Endometrial microvascular endothelial cells (primary cell): ENCODE data around the gene MYOM1. TPM values are rescaled to one million over a fixed set of nuclear protein-coding genes. Genes with fewer than 3 reads are reported as not detected.

Experiments
- in situ Hi-C: cut with HindIII; loops from 2 replicates; pipeline ENCODE4 v1.10.0; 2017; ENCODE audit warnings: low sequenced_read_pairs, low pct_unique_long_range_greater_than_20kb; ENCODE audit errors: inconsistent ontology term
- total RNA-seq: library from RNA; depleted of rRNA; stranded (reverse); fragments of >200 nt; gene quantifications from one replicate; pipeline ENCODE4 v1.2.3, GENCODE V29; 2015; ENCODE audit errors: inconsistent ontology term

Gene MYOM1
- total RNA-seq, 1 donor from 2014 or later: not detected

DNA sequence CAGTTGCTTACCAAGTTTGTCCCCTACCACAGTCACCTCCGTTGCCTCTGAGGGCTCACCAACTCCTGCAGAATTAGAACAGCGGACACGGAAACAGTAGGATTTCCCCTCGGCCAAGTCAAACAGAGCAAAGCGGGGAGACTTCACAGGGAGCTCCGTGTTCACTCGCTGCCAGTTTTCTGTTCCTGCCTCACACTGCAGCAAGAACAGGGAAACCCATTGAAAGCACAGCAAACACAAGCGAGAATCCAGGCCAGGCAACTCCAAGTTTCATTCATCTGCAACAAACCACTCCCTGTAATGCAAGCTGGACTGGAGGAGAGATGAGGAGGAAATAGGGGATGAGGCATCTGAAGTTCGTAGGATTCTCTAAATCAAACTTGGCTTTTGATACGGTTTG lies 84.2 kb downstream of the MYOM1 start:
- in situ Hi-C loops: no loop called here

DNA sequence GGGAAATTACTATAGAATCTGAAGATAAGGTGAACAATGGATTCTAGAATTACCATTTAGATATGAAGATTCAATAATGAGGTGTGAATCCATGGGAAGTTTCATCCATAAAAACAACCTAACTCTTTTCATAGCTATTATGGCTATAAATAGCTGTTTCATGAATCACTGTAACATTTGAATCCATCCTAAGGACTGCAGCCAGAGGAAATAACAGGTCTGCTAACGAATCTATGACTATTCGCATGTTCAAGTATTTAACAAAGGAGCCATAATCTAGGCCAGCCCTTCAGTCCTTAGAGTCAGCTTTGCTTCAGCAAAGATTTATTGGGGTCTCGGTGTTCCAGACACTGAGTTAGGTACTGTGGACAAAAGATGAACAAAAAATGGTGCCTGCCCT lies 87.1 kb downstream of the MYOM1 start:
- in situ Hi-C loops: no loop called here

DNA sequence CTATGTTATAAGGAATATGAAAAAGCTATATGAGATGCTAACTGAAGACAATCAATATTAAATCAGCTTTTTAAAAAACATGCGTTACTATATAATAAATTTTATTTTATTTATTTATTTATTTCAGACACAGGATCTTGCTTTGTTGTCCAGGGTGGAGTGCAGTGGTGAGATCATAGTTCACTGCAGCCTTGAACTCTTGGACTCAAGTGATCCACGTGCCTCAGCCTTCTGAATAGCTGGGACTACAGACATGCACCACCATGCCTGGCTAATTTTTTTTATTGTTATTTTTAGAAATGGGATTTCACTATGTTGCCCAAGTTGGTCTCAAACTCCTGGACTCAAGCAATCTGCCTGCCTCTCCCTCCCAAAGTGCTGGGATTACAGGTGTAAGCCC lies 89.4 kb downstream of the MYOM1 start:
- in situ Hi-C loops: no loop called here

DNA sequence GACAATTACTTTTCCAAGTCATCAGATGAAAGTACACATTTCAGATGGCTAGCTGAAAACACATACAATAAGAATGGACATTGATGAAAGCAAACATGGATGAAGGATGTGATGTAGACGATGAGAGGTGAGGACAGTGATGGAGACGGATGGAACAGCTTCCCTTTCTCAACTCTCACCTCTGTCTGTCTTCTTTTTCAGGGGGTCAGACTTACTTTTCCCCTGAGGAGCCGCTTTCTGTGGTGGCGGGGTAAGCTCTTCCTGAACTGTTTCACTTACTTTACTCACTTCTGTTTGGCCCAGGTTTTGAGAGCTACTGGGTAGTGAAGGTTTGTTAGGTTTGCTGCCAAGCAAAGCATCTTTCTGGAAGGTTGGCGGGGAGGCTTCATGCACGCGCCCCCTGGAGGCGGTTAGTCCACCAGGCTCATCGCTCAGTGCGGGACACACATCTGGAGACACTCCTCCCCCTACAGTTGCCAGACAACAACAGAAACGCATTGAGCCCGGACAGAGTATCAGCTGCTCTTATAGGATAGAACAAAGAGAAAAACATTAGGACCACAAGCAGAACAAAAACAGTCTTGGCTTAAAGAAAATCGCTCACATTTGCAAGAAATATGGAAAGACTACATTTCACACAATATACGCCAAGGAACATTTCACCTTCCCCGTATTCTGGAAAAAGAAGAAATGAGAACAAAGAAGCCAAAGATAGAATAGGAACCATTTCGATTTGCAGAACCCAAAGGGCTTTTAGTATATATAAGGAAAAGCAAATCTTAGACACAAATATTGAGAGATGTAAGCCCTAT lies 90.5 kb downstream of the MYOM1 start:
- in situ Hi-C loops: no loop called here

DNA sequence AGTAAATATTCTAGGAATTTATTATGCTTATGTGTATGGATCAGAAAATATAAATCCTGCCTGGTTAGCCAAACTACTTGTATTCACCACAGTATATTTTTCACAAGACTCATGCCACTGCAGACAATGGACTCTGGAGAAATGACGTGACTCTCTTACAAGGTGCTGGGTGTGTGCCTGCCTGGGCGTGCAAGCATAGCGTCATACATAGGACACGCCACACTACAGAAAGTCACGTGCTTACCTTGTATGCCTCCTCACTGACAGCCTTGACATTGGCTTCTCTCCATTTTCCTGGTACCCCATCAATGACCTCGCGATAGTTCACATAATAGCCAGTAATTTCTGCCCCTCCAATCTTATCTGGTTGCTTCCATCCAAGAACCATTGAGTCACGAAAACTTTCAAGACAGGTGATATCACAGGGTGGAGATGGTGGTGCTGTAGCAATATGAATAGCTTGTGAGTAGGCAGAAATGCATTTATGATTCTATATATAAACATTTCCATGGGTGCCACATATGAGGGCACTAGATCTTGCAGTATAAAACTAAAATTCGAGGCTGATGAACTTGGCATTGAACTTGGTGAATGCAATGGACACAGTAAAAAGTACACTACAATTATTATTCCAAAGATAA lies 93.2 kb downstream of the MYOM1 start:
- in situ Hi-C loops: no loop called here

DNA sequence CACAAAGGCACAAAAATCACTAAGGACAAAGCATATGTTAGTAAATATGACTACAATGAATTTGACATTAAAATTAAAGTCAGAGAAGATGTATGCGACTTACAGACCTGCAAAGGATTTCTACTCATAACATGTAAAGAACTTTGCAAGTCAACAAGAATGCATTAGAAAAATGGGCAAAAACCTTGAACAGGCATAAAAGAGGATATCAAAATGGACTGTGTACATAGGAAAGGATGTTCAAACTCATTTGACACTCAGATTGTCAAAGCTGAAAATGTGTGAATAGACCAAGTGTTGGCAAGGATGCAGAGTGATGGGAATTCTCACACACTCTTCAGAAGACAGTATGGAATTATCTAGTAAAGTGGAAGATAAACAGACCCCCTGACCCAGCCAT lies 94.9 kb downstream of the MYOM1 start:
- in situ Hi-C loops: no loop called here

DNA sequence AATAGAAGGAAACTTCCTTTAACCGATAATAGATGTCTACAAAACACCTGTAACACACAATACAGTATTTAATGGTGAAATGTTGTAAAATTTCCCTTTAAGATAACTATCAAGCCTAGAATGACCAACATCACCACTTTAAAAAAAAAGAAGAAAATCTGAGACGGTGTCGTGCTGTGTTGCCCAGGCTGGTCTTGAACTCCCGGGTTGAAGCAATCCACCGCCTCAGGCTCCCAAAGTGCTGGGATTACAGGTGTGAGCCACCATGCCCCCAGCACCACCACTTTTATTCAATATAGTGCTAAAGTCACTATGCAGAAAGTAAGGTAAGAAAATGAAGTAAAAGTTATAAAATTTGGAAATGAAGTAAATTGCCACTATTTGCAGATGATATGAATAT lies 96.9 kb downstream of the MYOM1 start:
- in situ Hi-C loops: no loop called here

DNA sequence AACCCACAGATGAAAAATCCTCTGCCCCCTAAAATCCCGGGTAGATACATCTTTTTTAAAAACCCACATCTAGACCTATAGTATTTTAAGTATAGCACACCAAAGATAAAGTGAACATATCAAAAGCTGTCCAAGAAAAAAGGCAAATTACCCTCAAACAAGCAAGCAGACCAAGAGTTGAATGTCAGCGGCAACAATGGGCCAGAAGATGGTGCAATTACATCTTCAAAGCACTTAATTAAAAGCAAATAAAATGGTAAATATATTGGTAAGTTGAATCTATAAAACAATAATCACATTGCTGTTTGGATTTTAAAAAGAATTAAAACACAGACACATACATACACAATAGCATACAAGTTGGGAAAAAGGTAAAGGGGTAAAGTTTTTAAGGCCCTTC lies 98.5 kb downstream of the MYOM1 start:
- in situ Hi-C loops: no loop called here

DNA sequence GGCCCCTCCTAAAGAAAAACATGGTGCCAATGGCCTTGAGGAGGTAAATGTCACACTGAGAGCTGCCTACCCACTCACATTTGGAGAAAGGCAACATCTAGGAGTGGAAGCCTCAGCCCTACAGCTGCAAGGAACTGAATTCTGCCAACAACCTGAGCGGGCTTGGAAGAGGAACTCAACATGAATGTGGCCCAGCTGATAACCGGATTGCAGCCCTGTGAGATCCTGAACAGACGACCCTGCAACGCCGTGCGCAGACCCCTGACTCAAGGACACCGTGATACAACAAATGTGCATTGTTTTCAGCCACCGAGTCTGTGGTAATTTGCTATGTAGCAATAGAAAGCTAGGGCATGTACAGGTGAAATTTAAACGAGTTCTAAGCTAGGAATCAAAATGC lies 99.4 kb downstream of the MYOM1 start:
- in situ Hi-C loops: no loop called here

DNA sequence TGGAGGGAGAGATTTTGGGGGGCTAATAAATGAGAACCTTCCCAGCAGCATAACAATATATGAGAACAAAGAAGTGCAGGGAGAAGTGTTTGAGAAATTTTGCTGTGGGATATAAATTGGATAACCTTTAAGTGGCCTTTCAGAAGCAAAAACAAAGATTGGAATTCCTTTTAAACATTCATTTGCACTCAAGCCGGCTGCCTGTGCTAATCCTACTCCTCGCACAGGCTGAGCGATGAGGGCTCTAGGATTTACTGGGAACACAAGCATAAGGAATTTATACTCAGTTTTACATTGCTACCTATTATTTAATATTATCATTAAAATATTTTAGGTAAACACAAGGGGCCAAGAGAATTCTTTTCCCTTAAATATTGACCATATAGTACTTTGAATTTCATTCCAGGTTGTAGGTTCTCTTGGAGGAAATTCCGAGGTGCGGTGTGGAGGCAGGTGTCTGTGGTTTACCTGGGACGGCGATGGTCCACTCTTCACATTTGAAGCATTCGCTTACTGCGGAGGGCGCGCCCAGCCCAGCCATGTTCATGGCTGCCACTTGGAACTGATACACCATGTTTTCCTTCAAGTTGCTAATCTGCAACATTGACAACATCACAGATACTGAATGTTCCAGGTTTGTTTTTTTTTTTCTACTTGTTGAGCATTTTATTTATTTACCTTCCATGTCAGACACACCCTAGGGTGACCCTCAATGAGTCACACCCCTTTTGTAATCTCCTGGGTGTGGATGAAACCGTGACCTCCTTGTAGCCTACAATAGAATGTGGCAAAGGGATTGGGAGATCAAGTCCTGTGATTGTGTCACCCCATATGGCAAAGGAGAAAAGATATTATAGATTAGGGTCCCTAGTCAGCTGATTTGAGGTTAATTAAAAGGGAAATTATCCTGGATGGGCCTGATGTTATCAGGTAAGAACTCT lies 100.1 kb downstream of the MYOM1 start:
- in situ Hi-C loops: no loop called here

DNA sequence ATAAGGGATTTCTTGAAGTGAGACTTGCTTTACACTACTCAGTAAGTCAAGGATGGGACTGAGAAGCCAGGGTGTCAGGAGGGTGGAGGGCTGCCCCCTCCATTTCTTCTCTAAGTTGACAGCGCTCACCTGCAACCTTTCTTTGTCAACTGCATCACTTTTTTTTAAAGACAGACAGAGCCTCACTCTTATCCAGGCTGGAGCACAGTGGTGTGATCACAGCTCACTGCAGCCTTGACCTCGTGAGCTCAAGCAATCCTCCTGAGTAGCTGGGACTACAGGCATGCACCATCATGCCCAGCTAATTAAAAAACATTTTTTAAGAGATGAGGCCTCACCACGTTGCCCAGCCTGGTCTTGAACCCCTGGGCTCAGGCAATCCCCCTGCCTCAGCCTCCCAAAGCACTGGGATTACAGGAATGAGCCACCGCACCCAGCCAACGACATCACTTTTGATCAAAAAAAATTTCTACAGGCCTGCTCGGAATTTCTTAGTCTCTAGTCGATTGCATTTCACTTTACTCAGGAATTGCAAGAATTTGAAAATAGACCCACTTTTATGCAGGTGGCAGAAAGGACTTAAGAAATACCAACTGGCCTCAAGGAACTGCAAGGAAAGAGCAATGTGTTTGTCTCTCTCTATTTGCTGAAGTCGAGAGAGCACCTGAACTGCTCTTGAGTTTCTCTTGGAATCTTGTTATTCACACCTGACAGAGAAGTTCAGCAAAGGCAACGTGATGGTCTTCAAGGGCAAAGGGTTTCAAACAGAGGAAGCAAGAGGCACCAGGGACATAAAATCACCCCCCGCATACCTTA lies 101.4 kb downstream of the MYOM1 start:
- in situ Hi-C loops: no loop called here

DNA sequence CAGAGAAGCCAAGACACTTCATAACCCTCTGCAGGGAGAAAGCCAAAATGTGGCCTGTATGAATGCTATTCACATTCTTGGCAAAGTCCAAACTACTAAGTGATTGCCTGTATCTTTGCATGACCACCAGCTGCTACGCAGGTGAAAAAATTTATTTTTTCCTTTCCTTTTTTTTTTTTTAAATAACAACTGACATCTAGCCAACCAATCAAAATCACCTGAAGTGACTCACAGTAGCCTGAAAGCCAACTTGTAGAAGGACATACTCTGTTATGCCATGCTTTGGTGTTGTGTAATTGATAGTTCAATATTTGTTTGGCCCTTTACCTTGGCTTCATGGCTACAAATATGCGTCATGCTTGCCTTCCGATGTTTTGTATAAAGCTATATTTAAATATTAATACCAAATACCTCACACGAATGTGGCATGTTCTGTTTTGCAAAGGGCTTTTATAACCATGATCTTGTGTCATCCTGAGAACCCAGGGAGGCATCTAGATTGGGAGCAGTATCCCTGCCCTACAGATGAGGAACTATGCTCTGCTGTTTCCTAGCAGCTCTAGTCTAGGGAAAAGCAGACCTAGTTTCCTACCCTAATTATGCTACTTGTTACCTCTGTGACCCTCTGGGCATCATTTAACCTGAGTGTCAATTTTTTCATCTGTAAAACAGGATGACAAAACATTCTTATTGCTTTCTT lies 102.1 kb downstream of the MYOM1 start:
- in situ Hi-C loops: no loop called here

DNA sequence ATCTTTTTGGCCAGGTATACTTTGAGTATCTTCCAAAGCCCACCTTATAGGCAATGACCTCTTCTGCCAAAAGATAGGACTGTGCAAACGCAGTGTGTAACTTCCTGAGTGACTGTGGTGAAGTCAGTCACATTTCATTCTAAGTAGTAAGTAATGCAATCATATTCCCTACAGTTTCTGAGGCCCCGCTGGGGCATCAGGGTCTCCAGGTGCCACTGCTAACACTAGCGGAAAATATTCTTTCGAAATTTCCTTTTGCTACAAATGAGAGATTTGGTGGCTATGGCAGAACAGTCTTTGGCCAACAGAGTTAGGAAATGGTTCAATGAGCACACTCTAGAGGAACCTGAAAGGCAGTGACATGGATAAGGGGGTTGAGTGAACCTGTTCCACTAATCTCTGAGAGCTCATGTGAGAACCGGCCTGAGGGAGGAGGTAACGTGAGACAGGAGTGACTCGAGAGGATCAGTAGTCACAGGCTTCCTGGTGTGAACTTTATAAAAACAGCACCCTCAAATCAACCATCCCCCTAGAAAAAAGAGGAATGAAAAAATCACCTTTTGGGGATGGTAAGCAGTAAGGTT lies 104.2 kb downstream of the MYOM1 start:
- in situ Hi-C loops: no loop called here

DNA sequence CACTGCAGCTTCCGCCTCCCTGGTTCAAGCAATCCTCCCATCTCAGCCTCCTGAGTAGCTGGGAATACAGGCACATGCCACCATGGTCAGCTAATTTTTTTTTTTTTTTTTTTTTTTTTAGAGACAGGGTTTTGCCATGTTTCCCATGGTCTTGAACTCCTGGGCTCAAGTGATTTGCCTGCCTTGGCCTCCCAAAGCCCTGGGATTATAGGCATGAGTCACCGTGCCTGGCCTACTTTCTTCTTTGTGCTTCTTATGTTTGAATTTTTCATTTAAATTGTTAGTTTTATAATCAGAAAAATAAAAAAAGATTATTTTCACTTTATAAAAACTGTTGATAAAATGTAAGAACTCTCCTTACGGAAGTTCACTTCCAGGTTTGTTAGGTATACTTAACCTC lies 105.3 kb downstream of the MYOM1 start:
- in situ Hi-C loops: no loop called here

DNA sequence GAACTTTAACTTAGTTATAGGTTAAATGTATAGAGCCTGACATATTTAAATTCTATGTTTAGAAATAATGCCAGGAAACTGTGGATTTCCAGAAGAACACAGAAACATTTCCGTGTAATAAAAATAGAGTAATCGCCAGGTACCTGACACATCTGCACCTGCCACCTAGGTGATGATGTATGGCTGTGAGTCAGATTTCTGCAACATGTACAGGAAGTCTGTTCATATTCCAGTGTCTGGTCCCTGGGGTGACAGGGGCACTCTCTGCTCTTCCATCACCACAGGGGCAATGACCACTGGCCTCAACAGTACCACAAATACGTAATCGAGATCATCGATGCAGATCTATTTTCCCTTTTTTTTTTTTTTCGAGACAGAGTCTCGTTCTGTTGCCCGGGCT lies 105.7 kb downstream of the MYOM1 start:
- in situ Hi-C loops: no loop called here

DNA sequence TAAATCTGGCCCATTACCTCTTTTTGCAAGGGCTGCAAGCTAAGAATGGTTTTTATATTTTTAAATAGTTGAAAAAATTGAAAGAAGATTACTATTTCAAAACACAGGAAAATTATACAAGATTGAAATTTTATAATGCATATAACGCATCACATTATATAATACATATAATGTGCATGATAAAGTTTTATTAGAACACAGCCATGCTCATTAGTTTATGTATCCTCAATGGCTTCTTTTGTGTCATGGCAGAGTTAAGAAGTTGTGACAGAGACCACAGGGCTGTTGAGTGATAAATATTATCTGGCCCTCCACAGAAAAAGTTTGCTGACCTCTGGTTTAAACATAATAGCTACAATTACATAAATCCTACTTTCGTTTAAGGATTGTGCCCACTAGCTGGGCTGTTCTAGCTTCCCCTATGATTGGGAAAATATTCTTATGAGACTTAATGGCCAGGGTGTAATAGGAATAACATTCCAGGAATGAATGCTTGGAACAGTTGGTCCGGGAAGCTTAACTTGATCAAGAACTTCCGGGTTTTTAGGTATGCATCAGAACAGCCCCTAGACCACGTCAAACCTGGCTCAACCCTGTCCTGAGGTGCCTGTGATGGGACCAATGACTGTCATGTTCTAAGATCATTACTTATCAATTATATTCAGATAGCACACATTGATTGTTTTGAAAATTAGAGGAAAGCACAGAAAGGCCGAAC lies 108.1 kb downstream of the MYOM1 start:
- in situ Hi-C loops: no loop called here

DNA sequence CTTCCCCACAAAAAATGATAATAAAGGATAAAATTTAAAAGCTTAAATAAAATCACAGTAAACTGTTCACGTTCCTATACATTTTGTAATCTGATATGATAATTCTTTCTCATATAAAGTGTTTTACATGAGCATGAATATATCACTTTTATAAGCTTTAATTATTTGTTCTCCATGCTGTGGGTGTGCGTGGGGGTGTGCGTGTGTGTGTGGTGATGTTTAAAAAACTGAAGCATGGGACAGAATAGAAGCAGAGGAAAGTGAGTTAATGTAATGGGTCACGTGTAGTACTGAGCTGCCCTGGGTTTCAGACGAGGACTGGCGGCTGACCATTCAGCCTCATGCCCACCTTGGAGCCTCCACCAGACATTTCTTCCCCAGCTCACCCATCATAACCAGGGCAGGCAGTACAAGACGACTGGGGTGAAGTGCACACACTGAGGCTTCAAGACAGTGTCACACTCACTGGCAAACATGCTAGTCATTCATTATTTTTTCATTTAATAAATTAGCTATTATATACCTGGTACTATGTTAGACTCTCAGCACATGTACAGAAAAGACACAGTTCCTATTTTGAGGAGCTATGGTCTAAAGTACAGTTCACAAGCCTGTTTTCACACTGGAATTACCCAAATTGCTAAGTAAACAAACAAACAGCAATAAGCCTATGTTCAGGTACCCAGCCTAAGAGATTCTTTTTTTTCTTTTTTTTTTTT lies 109.6 kb downstream of the MYOM1 start:
- in situ Hi-C loops: no loop called here
